GM12873 (cell line): Measurements from ENCODE around the gene VWA8.

ENCODE experiments used
- TF ChIP-seq, protein P1 (sequence below): IDR thresholded peaks from 2 replicates; pipeline ENCODE4 v1.5.1; 2012; ENCODE audit warnings: low read depth, mild to moderate bottlenecking, moderate library complexity, low read length, control low read depth; ENCODE audit not compliant: insufficient read depth; ENCODE audit errors: missing control alignments

Gene VWA8

DNA sequence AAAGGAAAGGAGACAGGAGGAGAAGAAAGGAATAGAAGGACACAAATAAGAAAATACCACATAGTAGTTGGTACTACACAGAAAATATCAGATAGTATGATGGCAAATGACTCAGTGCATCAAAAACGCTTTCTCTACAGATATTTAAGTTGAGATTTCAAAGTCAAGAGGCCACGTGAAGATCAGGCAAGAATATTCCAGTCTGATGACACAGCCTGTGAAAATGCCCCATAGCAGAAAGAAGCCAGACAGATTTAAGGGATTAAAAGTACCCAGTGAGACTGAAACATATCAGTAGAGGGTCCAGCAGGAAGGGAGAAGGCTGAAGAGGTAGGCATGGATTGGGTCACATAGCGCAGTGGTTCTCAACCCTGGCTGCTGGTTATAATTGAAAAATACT is 113.7 kb downstream of the VWA8 start:
- TF ChIP-seq, protein P1, sequence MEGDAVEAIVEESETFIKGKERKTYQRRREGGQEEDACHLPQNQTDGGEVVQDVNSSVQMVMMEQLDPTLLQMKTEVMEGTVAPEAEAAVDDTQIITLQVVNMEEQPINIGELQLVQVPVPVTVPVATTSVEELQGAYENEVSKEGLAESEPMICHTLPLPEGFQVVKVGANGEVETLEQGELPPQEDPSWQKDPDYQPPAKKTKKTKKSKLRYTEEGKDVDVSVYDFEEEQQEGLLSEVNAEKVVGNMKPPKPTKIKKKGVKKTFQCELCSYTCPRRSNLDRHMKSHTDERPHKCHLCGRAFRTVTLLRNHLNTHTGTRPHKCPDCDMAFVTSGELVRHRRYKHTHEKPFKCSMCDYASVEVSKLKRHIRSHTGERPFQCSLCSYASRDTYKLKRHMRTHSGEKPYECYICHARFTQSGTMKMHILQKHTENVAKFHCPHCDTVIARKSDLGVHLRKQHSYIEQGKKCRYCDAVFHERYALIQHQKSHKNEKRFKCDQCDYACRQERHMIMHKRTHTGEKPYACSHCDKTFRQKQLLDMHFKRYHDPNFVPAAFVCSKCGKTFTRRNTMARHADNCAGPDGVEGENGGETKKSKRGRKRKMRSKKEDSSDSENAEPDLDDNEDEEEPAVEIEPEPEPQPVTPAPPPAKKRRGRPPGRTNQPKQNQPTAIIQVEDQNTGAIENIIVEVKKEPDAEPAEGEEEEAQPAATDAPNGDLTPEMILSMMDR = no peak

DNA sequence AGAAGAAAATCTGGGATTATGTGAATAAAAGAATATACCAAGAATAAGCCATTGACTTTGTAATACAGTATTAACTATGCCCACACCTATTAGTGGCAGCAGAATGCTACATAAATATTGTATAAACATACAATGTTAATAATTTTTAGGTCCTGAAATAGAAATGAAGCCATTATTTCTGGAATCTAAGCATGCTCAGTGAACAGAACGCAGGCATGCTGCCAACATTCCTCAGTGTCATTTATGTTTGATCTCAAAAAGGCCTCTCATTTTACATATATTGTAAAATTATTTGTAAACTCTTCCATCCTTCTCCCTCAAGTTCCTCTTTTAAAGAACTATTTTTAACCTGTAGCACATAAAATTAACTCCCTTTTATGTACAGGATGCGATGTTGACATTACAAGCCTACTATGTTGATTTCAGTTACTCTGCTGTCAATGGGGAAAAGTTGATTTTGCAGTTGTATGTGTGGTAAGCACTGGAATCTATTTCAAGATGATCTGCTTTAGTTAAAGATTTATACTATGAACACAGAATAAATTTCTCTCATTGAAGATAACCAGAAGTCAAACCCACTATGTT is 118.8 kb downstream of the VWA8 start:
- TF ChIP-seq, protein P1 = no peak

DNA sequence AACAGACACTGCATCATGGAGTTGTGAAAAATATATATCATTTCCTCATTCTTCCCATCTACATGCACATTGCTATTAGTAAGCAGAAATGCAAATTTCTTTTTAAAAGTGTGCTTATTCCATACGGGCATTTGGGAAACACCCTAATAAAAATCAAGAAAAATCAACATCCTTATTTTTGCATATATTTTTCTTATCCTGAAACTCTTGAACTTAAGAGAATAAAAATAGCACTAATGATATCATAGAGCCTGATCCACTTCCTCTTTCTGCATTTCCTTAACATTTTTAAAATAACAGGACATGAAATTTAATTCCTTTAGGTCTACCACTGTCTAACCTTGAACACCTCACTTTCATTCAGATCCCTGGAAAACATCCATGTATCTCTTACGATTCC is 123.3 kb downstream of the VWA8 start:
- TF ChIP-seq, protein P1 = no peak

DNA sequence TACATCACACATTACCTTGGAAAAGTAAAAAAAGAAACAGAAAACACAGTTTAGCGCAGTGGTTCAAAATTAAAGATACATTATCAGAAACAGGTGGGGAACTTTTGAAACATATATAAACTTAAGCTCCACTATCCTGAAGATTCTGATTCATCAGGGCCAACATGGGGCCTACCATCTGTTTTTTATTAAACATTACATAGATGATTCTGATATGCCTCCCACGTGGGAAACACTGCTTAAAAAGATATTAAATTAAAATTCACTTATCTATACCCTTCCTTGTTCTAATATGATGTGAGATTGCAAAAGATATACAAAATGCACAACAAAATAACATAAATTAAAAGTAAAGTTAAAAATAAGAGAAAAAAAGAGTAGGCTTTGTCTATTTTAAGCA is 125.0 kb downstream of the VWA8 start:
- TF ChIP-seq, protein P1 = no peak

DNA sequence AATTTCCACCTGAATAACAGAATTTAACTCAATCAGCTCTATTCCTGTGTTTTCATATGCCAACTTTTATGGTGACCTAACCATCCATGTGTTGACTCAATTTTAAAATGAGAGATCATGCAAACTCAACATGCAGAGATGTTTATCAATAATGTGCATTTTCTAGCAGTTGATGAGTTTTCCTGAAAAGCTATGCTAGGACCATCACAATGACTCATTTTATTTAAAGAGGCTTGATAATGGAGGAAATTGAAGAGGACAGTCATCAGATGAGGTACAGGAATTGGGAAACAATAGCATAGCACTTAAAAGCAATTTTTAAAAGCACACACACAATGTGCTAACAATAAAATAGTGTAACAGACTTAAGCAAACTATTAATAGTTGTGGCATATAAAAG is 127.1 kb downstream of the VWA8 start:
- TF ChIP-seq, protein P1 = no peak

DNA sequence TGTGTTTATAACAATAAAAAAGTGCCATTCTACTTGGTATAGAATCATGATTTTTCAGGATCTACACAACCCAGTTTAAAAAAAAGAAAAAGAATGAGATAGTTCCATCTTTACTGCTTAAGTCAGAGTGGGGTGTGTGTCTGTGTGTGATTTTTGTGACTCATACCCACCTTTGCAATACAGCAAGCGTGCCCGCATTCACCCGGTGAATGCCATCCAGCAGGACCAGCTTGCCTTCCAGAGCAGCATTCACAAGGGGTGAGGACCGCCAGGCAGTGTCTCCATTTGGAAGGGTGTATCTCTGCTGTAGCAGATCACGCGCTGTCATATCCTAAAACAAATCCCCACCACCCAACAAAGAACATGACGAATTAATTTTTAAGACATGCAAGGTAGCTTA is 127.7 kb downstream of the VWA8 start:
- TF ChIP-seq, protein P1 = no peak

DNA sequence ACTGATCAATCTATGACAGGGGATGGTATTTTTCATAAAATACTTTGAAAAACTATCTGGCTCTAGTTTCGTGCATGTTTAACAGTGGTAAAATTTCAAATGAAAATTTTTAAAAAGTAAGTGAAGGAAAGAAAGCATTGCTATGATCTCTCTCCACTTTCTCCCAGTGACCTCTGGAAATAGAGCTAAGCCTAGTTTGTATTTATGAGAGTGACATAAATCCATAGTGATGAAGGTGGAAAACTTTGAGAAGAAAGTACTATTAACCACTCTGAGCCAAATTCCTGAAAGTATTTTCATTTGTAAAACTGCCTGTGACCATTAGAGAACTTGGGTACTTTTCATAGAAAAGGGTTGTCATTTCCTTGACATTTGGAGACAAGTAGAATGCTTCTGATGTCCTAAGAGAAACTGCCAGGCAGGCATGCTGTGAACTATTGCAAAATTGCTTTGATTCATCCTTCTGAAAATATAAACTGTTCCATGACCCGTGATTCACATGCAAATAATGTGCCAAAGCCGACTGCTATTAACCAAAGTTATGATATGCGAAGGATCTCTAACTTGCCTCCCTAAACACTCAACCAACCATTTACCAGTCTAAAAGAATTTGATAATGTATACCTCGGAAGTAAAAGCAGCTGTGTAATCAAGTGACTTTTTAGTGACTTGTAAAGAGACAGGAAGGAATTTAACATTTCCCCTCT is 133.2 kb downstream of the VWA8 start:
- TF ChIP-seq, protein P1 = no peak
